HepG2 (cell line): ENCODE results near the gene UQCC5. TPM values are rescaled to one million over a fixed set of nuclear protein-coding genes. Genes with fewer than 3 reads are reported as not detected.

Source experiments
- BRCA1 ChIP-seq: sonication (generic); formaldehyde crosslinking; IDR thresholded peaks from 2 replicates; pipeline ENCODE4 v1.4.0; 2020; ENCODE audit warnings: missing genetic modification reagents
- EED ChIP-seq: sonication (generic); formaldehyde crosslinking; IDR thresholded peaks from 2 replicates; pipeline ENCODE4 v1.5.0; 2020; ENCODE audit warnings: mild to moderate bottlenecking, missing genetic modification reagents
- HNRNPK ChIP-seq: fragments of 200-400 bp; formaldehyde crosslinking; IDR thresholded peaks from 2 replicates; pipeline ENCODE4 v1.6.1; 2018; ENCODE audit warnings: low read length, low read depth, moderate library complexity, mild to moderate bottlenecking; ENCODE audit not compliant: poor library complexity, severe bottlenecking
- KDM5A ChIP-seq: fragments of 200-600 bp; sonication (generic); IDR thresholded peaks from 2 replicates; pipeline ENCODE4 v1.7.0; 2018; ENCODE audit warnings: antibody characterized with exemption, mild to moderate bottlenecking, low read length, borderline replicate concordance
- NFATC3 ChIP-seq: sonication (generic); formaldehyde crosslinking; IDR thresholded peaks from 2 replicates; pipeline ENCODE4 v1.5.1; 2020; ENCODE audit warnings: mild to moderate bottlenecking, missing genetic modification reagents
- SYNCRIP ChIP-seq: fragments of 200-400 bp; formaldehyde crosslinking; IDR thresholded peaks from 2 replicates; pipeline ENCODE4 v1.6.1; 2018; ENCODE audit warnings: mild to moderate bottlenecking, low read depth, low read length; ENCODE audit not compliant: insufficient read depth
- XRCC5 ChIP-seq: fragments of 200-400 bp; formaldehyde crosslinking; optimal IDR thresholded peaks from 2 replicates; pipeline ENCODE3; 2017; ENCODE audit warnings: mild to moderate bottlenecking, low read length
- ZC3H13 ChIP-seq: sonication (generic); formaldehyde crosslinking; IDR thresholded peaks from 2 replicates; pipeline ENCODE4 v1.8.1; 2023; ENCODE audit warnings: mild to moderate bottlenecking, missing genetic modification reagents, moderate library complexity
- ZFAT ChIP-seq: sonication (generic); formaldehyde crosslinking; conservative IDR thresholded peaks from 2 replicates; pipeline ENCODE4 v1.8.1; 2023; ENCODE audit warnings: missing genetic modification reagents, inconsistent platforms
- ZFY ChIP-seq: sonication (generic); formaldehyde crosslinking; IDR thresholded peaks from 2 replicates; pipeline ENCODE4 v1.4.0; 2020; ENCODE audit warnings: missing genetic modification reagents
- ZNF674 ChIP-seq: sonication (generic); formaldehyde crosslinking; IDR thresholded peaks from 2 replicates; pipeline ENCODE4 v1.5.0; 2020; ENCODE audit warnings: low read depth, mild to moderate bottlenecking, missing genetic modification reagents
- polyA plus RNA-seq, 8 experiments: library from polyadenylated mRNA; depleted of rRNA in 3 of 8; stranded (reverse) in 7 of 8; unstranded in 1 of 8; fragments of >200 nt; fragmentation: Illumina TruSeq in 4 of 8; extraction: Trizol in 4 of 8; gene quantifications; 2 replicates each; pipeline versions ENCODE4 v1.2.1 to v1.2.3, GENCODE V29; 2011 to 2016; ENCODE audit warnings: low read depth in 4 of 8, missing spikeins in 1 of 8, mixed read lengths in 1 of 8; ENCODE audit not compliant: insufficient read depth in 1 of 8
- total RNA-seq, 5 experiments: library from RNA; depleted of rRNA; stranded (reverse); fragments of >200 nt; fragmentation: Illumina TruSeq; extraction: Trizol; gene quantifications; 2 replicates each; pipeline ENCODE4 v1.2.3, GENCODE V29; 2016; ENCODE audit warnings: low read depth in 1 of 5
- TF ChIP-seq, protein P1 (sequence below), 2 experiments: sonication (generic) in 1 of 2; formaldehyde crosslinking in 1 of 2; IDR thresholded peaks; 2 replicates each; pipeline versions ENCODE4 v1.4.0 to v1.6.1; 2016 to 2020; ENCODE audit warnings: borderline replicate concordance in 1 of 2, low read depth in 1 of 2, mild to moderate bottlenecking in 1 of 2, missing genetic modification reagents in 1 of 2
- TF ChIP-seq, protein P2 (sequence below), 2 experiments: sonication (generic) in 1 of 2; formaldehyde crosslinking in 1 of 2; IDR thresholded peaks; 2 replicates each; pipeline versions ENCODE4 v1.6.1 to v1.9.0; 2014 to 2022; ENCODE audit warnings: antibody characterized with exemption in 1 of 2, borderline replicate concordance in 1 of 2, inconsistent platforms in 1 of 2, low read depth in 1 of 2, missing genetic modification reagents in 1 of 2
- TF ChIP-seq, protein P3 (sequence below): sonication (generic); formaldehyde crosslinking; IDR thresholded peaks from 2 replicates; pipeline ENCODE4 v1.5.0; 2020; ENCODE audit warnings: mild to moderate bottlenecking, missing genetic modification reagents

Gene UQCC5
- total and polyA plus RNA-seq, 2 of the 13 experiments (the other 11 are each of a cell fraction or from before 2014, with no cell fraction given) = 15.4 to 29.5 TPM

DNA sequence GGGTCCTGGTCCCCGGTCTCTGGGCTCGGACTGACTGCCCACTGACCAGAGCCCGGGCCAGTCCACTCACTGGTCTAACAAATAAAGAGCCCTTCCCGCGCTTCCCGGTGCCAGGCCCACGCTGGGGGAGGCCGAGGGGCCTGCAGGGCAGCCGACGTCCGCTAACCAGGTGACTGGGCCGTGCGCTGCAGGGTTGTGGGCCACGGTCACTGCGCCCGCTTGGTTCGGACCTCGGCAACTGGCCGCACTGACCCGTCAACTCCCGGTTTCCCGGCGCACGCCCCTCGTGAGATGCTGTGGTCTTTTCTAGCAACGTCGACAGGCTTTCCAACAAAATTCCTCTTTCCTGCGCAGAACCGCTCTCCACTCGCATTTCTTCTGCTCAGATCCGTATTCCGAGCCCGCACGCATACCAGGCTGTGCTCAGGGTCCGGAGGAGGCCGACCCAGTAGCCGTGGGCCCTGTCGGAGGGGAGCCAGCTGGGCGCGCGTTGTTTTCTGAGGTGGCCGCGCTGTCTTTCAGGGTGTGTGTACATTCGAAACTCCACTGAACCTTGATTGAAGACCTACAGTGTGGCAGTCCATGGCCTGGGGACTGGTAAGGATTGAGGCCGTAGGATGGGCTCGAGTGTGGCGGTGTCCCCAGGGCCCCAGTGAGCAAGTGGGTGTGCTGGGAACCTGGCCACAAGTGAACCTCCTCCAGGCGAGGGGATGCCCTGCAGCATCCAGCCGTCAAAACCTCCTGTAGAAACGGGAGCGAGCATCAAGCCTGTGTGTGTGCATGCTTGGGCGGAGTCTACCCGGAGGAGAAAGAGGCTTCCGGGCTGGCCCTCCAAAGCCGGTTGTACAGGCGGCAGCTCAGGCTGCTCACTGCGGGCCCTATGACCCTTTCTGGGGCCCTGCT lies 1.9 kb upstream of the UQCC5 start (continued):
- TF ChIP-seq, protein P1, sequence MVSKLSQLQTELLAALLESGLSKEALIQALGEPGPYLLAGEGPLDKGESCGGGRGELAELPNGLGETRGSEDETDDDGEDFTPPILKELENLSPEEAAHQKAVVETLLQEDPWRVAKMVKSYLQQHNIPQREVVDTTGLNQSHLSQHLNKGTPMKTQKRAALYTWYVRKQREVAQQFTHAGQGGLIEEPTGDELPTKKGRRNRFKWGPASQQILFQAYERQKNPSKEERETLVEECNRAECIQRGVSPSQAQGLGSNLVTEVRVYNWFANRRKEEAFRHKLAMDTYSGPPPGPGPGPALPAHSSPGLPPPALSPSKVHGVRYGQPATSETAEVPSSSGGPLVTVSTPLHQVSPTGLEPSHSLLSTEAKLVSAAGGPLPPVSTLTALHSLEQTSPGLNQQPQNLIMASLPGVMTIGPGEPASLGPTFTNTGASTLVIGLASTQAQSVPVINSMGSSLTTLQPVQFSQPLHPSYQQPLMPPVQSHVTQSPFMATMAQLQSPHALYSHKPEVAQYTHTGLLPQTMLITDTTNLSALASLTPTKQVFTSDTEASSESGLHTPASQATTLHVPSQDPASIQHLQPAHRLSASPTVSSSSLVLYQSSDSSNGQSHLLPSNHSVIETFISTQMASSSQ (IDR thresholded peaks at IDR 0.05; ENCODE audit: low read depth) = no peak
- TF ChIP-seq, protein P1 (CRISPR knock-in tag; IDR thresholded peaks at IDR 0.05; ENCODE audit: borderline replicate concordance) = 0 out of 2 replicates have a peak, but pooled peaks have one; percentile 7
- TF ChIP-seq ZFAT (CRISPR knock-in tag) = no peak
- TF ChIP-seq ZNF674 (CRISPR knock-in tag) = 0 out of 2 replicates have a peak, but pooled peaks have one; percentile 10
- TF ChIP-seq, protein P2, sequence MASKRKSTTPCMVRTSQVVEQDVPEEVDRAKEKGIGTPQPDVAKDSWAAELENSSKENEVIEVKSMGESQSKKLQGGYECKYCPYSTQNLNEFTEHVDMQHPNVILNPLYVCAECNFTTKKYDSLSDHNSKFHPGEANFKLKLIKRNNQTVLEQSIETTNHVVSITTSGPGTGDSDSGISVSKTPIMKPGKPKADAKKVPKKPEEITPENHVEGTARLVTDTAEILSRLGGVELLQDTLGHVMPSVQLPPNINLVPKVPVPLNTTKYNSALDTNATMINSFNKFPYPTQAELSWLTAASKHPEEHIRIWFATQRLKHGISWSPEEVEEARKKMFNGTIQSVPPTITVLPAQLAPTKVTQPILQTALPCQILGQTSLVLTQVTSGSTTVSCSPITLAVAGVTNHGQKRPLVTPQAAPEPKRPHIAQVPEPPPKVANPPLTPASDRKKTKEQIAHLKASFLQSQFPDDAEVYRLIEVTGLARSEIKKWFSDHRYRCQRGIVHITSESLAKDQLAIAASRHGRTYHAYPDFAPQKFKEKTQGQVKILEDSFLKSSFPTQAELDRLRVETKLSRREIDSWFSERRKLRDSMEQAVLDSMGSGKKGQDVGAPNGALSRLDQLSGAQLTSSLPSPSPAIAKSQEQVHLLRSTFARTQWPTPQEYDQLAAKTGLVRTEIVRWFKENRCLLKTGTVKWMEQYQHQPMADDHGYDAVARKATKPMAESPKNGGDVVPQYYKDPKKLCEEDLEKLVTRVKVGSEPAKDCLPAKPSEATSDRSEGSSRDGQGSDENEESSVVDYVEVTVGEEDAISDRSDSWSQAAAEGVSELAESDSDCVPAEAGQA (IDR thresholded peaks at IDR 0.05; ENCODE audit: low read depth) = no peak
- TF ChIP-seq, protein P2 (CRISPR knock-in tag; IDR thresholded peaks at IDR 0.05; ENCODE audit: borderline replicate concordance) = no peak
- no peak for TF ChIP-seq KDM5A
- TF ChIP-seq EED (CRISPR knock-in tag) = 0 out of 2 replicates have a peak, but pooled peaks have one; percentile 9
- TF ChIP-seq SYNCRIP = no peak
- TF ChIP-seq, protein P3, sequence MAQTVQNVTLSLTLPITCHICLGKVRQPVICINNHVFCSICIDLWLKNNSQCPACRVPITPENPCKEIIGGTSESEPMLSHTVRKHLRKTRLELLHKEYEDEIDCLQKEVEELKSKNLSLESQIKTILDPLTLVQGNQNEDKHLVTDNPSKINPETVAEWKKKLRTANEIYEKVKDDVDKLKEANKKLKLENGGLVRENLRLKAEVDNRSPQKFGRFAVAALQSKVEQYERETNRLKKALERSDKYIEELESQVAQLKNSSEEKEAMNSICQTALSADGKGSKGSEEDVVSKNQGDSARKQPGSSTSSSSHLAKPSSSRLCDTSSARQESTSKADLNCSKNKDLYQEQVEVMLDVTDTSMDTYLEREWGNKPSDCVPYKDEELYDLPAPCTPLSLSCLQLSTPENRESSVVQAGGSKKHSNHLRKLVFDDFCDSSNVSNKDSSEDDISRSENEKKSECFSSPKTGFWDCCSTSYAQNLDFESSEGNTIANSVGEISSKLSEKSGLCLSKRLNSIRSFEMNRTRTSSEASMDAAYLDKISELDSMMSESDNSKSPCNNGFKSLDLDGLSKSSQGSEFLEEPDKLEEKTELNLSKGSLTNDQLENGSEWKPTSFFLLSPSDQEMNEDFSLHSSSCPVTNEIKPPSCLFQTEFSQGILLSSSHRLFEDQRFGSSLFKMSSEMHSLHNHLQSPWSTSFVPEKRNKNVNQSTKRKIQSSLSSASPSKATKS (CRISPR knock-in tag) = no peak
- TF ChIP-seq BRCA1 (CRISPR knock-in tag) = 0 out of 2 replicates have a peak, but pooled peaks have one; percentile 44
- peak; percentile 80 for TF ChIP-seq ZFY (CRISPR knock-in tag)
- peak; percentile 4 for TF ChIP-seq HNRNPK
- peak; percentile 36 for TF ChIP-seq XRCC5
- TF ChIP-seq NFATC3 (CRISPR knock-in tag) = peak; percentile 65; the same call in 1 of the 2 replicates
- TF ChIP-seq ZC3H13 = peak; percentile 74
